Measurements from ENCODE around the gene ADGRE2.
"Not testable (repeated sequence)": the region's sequence is repeated elsewhere in the genome, so short reads cannot be mapped to it uniquely, and the experiment has no call there.

DNA sequence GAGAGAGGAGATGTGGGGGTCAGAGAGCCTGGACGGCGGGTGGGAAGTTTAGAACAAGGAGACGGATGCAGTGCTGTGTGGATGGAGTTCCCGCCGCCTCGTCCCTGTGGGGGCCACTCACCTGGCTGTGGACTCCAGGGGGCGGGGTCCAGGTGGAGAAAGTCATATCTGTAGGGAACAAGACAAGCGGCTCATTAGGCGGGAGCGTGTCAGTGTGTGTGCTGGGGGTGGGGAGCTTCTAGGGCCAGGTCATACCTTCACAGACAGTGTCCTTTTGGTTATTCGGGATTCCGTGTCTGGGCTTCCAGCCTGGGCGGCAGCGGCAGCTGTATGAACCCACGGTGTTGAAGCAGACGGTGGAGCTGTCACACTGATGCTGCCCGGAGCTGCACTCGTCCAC lies 13.0 kb downstream of the ADGRE2 start:
- not testable (repeated sequence) for TF ChIP-seq POLR2A (IDR thresholded peaks at IDR 0.05); POLR2AphosphoS5 (IDR thresholded peaks at IDR 0.05; ENCODE audit: insufficient read depth in 1 of 2, low read depth in 1 of 2)
- TF ChIP-seq, protein P1, sequence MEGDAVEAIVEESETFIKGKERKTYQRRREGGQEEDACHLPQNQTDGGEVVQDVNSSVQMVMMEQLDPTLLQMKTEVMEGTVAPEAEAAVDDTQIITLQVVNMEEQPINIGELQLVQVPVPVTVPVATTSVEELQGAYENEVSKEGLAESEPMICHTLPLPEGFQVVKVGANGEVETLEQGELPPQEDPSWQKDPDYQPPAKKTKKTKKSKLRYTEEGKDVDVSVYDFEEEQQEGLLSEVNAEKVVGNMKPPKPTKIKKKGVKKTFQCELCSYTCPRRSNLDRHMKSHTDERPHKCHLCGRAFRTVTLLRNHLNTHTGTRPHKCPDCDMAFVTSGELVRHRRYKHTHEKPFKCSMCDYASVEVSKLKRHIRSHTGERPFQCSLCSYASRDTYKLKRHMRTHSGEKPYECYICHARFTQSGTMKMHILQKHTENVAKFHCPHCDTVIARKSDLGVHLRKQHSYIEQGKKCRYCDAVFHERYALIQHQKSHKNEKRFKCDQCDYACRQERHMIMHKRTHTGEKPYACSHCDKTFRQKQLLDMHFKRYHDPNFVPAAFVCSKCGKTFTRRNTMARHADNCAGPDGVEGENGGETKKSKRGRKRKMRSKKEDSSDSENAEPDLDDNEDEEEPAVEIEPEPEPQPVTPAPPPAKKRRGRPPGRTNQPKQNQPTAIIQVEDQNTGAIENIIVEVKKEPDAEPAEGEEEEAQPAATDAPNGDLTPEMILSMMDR (IDR thresholded peaks at IDR 0.05) = not testable (repeated sequence)

Data from vagina (tissue), 2 donors.